ENCODE measurements around the gene RAD51B. TPM values are rescaled to one million over a fixed set of nuclear protein-coding genes. Genes with fewer than 3 reads are reported as not detected.

The RAD51B gene
- total RNA-seq, 1 experiment from 2014 or later: 16.7 TPM

DNA sequence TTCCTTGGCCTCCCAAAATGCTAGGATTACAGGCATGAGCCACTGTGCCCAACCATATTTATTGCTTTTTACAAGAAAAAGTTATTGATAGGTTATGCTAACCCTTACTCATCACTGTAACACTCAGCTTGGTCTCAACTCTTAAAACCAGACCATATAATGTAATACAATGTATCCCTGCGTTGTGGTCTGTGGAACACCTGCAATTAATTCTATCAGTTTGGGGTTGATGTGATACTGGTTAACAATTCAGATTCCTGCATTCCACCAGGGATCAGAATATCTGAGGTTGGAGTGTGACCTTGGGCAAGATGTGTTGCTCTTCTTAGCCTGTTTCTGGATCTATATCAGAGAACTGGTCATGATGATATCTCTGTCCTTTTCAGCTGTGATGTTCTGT is 419.0 kb downstream of the RAD51B start:
- no peak overlapping the region for H3K18ac ChIP-seq (ENCODE audit: insufficient read length, low read depth, low read length)
- WGBS (ENCODE audit: extremely low coverage, insufficient read length, low lambda C conversion rate): no CpG with 5 or more reads among the region's 1 CpG
- H2BK12ac ChIP-seq (ENCODE audit: insufficient read length, low read depth, low read length): no peak overlapping the region
- H4K20me1 ChIP-seq (ENCODE audit: control insufficient read depth, insufficient read depth, insufficient read length): no peaks in the 10 kb centered on the region
- no peaks in the 10 kb centered on the region for H3K27me3 ChIP-seq (ENCODE audit: insufficient read depth, low read length)
- no peak overlapping the region for H4K8ac ChIP-seq (replicated peaks; ENCODE audit: insufficient read length, low read depth, low read length)
- H3K56ac ChIP-seq (ENCODE audit: insufficient read length, low read depth, low read length): no peak overlapping the region
- DNase-seq: no peak
- Mint-ChIP-seq H3K27me3 (ENCODE audit: low read depth) (no peaks in the 10 kb centered on the region), H3K4me3 (no peak overlapping the region), H3K36me3 (ENCODE audit: insufficient read depth in 1 of 3, low read depth in 3 of 3) (peaks cover 0 to 1% (median 0%) of the 10 kb centered on the region in 3 experiments; a peak in 2 of 7 replicates), H3K27ac (no peak overlapping the region), H3K4me1 (peaks cover 3 to 6% of the 10 kb centered on the region in 2 experiments), H3K9me3 (no peaks in the 10 kb centered on the region)
- no peaks in the 10 kb centered on the region for H3K4me1 ChIP-seq (ENCODE audit: insufficient read depth, low read length)
- no peak overlapping the region for H3K4ac ChIP-seq (ENCODE audit: low read depth, low read length)
- H2AFZ ChIP-seq (ENCODE audit: low read length): no peak overlapping the region
- TF ChIP-seq CTCF (conservative IDR thresholded peaks at IDR 0.05): no peak
- no peaks in the 10 kb centered on the region for H3K9me3 ChIP-seq (ENCODE audit: control insufficient read depth, low read depth, low read length)
- H2BK120ac ChIP-seq (ENCODE audit: low read depth, low read length, poor library complexity, severe bottlenecking): no peak overlapping the region
- no peak overlapping the region for H4K91ac ChIP-seq (ENCODE audit: insufficient read length, low read depth, low read length)
- H2BK20ac ChIP-seq (ENCODE audit: low read depth, low read length, poor library complexity, severe bottlenecking): no peak overlapping the region
- no peak overlapping the region for H3K14ac ChIP-seq (ENCODE audit: insufficient read depth, low read length)
- no peak overlapping the region for H3K4me2 ChIP-seq (ENCODE audit: insufficient read depth, insufficient read length, low read length)
- H2AK5ac ChIP-seq (ENCODE audit: insufficient read length, low read length): no peak overlapping the region
- no peak overlapping the region for H3K9ac ChIP-seq (ENCODE audit: extremely low read depth, insufficient read length, low read length)
- H3K27ac ChIP-seq (ENCODE audit: insufficient read length, low read depth, low read length): no peak overlapping the region
- H2BK5ac ChIP-seq (ENCODE audit: insufficient read length, low read length): no peak overlapping the region
- H2BK15ac ChIP-seq (ENCODE audit: low read depth, low read length): no peak overlapping the region
- no peak overlapping the region for H3K23ac ChIP-seq (ENCODE audit: insufficient read length, low read depth, low read length)
- H3T11ph ChIP-seq (ENCODE audit: low read length): no peak overlapping the region
- H3K23me2 ChIP-seq (ENCODE audit: insufficient read length, low read depth, low read length, poor library complexity, severe bottlenecking): no peaks in the 10 kb centered on the region
- no peaks in the 10 kb centered on the region for H3K79me2 ChIP-seq (ENCODE audit: insufficient read depth, low read length)
- no peaks in the 10 kb centered on the region for H3K79me1 ChIP-seq (ENCODE audit: insufficient read depth, low read depth, low read length, poor library complexity, severe bottlenecking)
- H4K5ac ChIP-seq (ENCODE audit: insufficient read length, low read depth, low read length): no peak overlapping the region
